IPS-18a (cell line): ENCODE results near the gene PRG2.

Experiments used
- H3K27ac ChIP-seq: one replicate; pipeline ENCODE4 v1.5.1; 2013; ENCODE audit warnings: low read length
- H3K27me3 ChIP-seq: one replicate; pipeline ENCODE4 v1.6.1; 2013; ENCODE audit warnings: mild to moderate bottlenecking, low read length; ENCODE audit not compliant: control insufficient read depth, insufficient read depth
- H3K36me3 ChIP-seq: one replicate; pipeline ENCODE4 v1.6.1; 2013; ENCODE audit warnings: low read depth, low read length; ENCODE audit not compliant: control insufficient read depth
- H3K4me1 ChIP-seq: one replicate; pipeline ENCODE4 v1.6.1; 2013; ENCODE audit warnings: low read depth, low read length; ENCODE audit not compliant: control insufficient read depth
- H3K4me3 ChIP-seq: one replicate; pipeline ENCODE4 v1.5.1; 2013; ENCODE audit warnings: low read length
- H3K9ac ChIP-seq: one replicate; pipeline ENCODE4 v1.6.1; 2013; ENCODE audit warnings: mild to moderate bottlenecking, low read length, moderate library complexity
- H3K9me3 ChIP-seq: one replicate; pipeline ENCODE4 v1.6.1; 2013; ENCODE audit warnings: low read depth, low read length; ENCODE audit not compliant: control insufficient read depth

PRG2 gene

GRCh38 chr11:57359896-57360690 is 30.4 kb downstream of the PRG2 start:
- Histone ChIP-seq H3K9ac (no peak overlapping the region), H3K27me3 (no peaks in the 10 kb centered on the region), H3K27ac (no peak overlapping the region), H3K4me1 (peaks cover 5% of the 10 kb centered on the region), H3K4me3 (no peak overlapping the region), H3K36me3 (no peaks in the 10 kb centered on the region), H3K9me3 (no peaks in the 10 kb centered on the region)

GRCh38 chr11:57359396-57359795 is 31.1 kb downstream of the PRG2 start:
- Histone ChIP-seq H3K9ac (no peak overlapping the region), H3K27ac (no peak overlapping the region), H3K36me3 (no peaks in the 10 kb centered on the region), H3K4me1 (no peaks in the 10 kb centered on the region), H3K27me3 (no peaks in the 10 kb centered on the region), H3K4me3 (no peak overlapping the region), H3K9me3 (no peaks in the 10 kb centered on the region)

GRCh38 chr11:57358991-57359390 is 31.5 kb downstream of the PRG2 start:
- Histone ChIP-seq H3K4me1 (no peaks in the 10 kb centered on the region), H3K9ac (no peak overlapping the region), H3K27ac (no peak overlapping the region), H3K4me3 (no peak overlapping the region), H3K36me3 (no peaks in the 10 kb centered on the region), H3K9me3 (no peaks in the 10 kb centered on the region), H3K27me3 (no peaks in the 10 kb centered on the region)

- Histone ChIP-seq H3K4me3 (no peak overlapping the region), H3K36me3 (no peaks in the 10 kb centered on the region), H3K27ac (no peak overlapping the region), H3K4me1 (peaks cover 4% of the 10 kb centered on the region), H3K27me3 (no peaks in the 10 kb centered on the region), H3K9me3 (no peaks in the 10 kb centered on the region), H3K9ac (no peak overlapping the region)
These were observed 31.9 kb downstream of the PRG2 start for GRCh38 chr11:57358543-57358961.

GRCh38 chr11:57357856-57358255 is 32.6 kb downstream of the PRG2 start:
- Histone ChIP-seq H3K27ac (no peak overlapping the region), H3K9ac (no peak overlapping the region), H3K36me3 (no peaks in the 10 kb centered on the region), H3K4me1 (peaks cover 7% of the 10 kb centered on the region), H3K9me3 (no peaks in the 10 kb centered on the region), H3K4me3 (no peak overlapping the region), H3K27me3 (no peaks in the 10 kb centered on the region)

- Histone ChIP-seq H3K4me1 (peaks cover 7% of the 10 kb centered on the region), H3K4me3 (no peak overlapping the region), H3K27ac (no peak overlapping the region), H3K36me3 (no peaks in the 10 kb centered on the region), H3K9ac (no peak overlapping the region), H3K9me3 (no peaks in the 10 kb centered on the region), H3K27me3 (no peaks in the 10 kb centered on the region)
These were observed 33.1 kb downstream of the PRG2 start for GRCh38 chr11:57357310-57357709.

- no peak overlapping the region for H3K27ac ChIP-seq
- peaks cover 7% of the 10 kb centered on the region for H3K4me1 ChIP-seq
- H3K27me3 ChIP-seq, result no peaks in the 10 kb centered on the region
- H3K36me3 ChIP-seq, result no peaks in the 10 kb centered on the region
- no peaks in the 10 kb centered on the region for H3K9me3 ChIP-seq
- no peak overlapping the region for H3K4me3 ChIP-seq
- no peak overlapping the region for H3K9ac ChIP-seq
These were observed 34.2 kb downstream of the PRG2 start for GRCh38 chr11:57356268-57356667.

- Histone ChIP-seq H3K9ac (no peak overlapping the region), H3K27ac (no peak overlapping the region), H3K27me3 (no peaks in the 10 kb centered on the region), H3K4me1 (peaks cover 7% of the 10 kb centered on the region), H3K36me3 (no peaks in the 10 kb centered on the region), H3K9me3 (no peaks in the 10 kb centered on the region), H3K4me3 (no peak overlapping the region)
These were observed 35.8 kb downstream of the PRG2 start for GRCh38 chr11:57354699-57355098.

GRCh38 chr11:57353852-57354251 is 36.6 kb downstream of the PRG2 start:
- Histone ChIP-seq H3K36me3 (no peaks in the 10 kb centered on the region), H3K4me3 (no peak overlapping the region), H3K9ac (no peak overlapping the region), H3K4me1 (peaks cover 7% of the 10 kb centered on the region), H3K27me3 (no peaks in the 10 kb centered on the region), H3K9me3 (no peaks in the 10 kb centered on the region), H3K27ac (no peak overlapping the region)

GRCh38 chr11:57353446-57353845 is 37.0 kb downstream of the PRG2 start:
- Histone ChIP-seq H3K4me1 (peaks cover 7% of the 10 kb centered on the region), H3K9me3 (no peaks in the 10 kb centered on the region), H3K4me3 (no peak overlapping the region), H3K27ac (no peak overlapping the region), H3K27me3 (no peaks in the 10 kb centered on the region), H3K36me3 (no peaks in the 10 kb centered on the region), H3K9ac (no peak overlapping the region)

GRCh38 chr11:57353036-57353435 is 37.4 kb downstream of the PRG2 start:
- no peaks in the 10 kb centered on the region for H3K9me3 ChIP-seq
- no peaks in the 10 kb centered on the region for H3K27me3 ChIP-seq
- H3K4me1 ChIP-seq, result peaks cover 7% of the 10 kb centered on the region
- no peak overlapping the region for H3K4me3 ChIP-seq
- no peaks in the 10 kb centered on the region for H3K36me3 ChIP-seq
- no peak overlapping the region for H3K27ac ChIP-seq
- no peak overlapping the region for H3K9ac ChIP-seq
